GM12864 (cell line): Measurements from ENCODE around the gene MEGF6.

Source experiments
- DNase-seq: peaks from one replicate; pipeline ENCODE4 v3.0.0-alpha.2; 2011; ENCODE audit warnings: low read depth
- H3K4me3 ChIP-seq: 2 replicates; pipeline ENCODE4 v1.5.1; 2011; ENCODE audit warnings: mild to moderate bottlenecking, low read depth, low read length, control low read depth
- CTCF ChIP-seq: IDR thresholded peaks from 2 replicates; pipeline ENCODE4 v1.5.1; 2011; ENCODE audit warnings: low read depth, mild to moderate bottlenecking, moderate library complexity, low read length, control low read depth, inconsistent platforms; ENCODE audit errors: missing control alignments

MEGF6 gene

GRCh38 chr1:3499611-3500010 is 111.7 kb downstream of the MEGF6 start:
- DNase-seq, result no peak
- no peak overlapping the region for H3K4me3 ChIP-seq
- TF ChIP-seq CTCF, result no peak

- TF ChIP-seq CTCF, result no peak
- H3K4me3 ChIP-seq, result no peak overlapping the region
- no peak for DNase-seq
Observed at GRCh38 chr1:3498986-3499385, 112.3 kb downstream of the MEGF6 start.

GRCh38 chr1:3498246-3498930 is 112.9 kb downstream of the MEGF6 start:
- TF ChIP-seq CTCF, result no peak
- no peak for DNase-seq
- H3K4me3 ChIP-seq, result no peak overlapping the region

- no peak for DNase-seq
- H3K4me3 ChIP-seq, result no peak overlapping the region
- no peak for TF ChIP-seq CTCF
Observed at GRCh38 chr1:3497521-3497920, 113.8 kb downstream of the MEGF6 start.

- no peak for DNase-seq
- TF ChIP-seq CTCF, result no peak
- no peak overlapping the region for H3K4me3 ChIP-seq
Observed at GRCh38 chr1:3496916-3497315, 114.4 kb downstream of the MEGF6 start.

GRCh38 chr1:3495776-3496745 is 115.2 kb downstream of the MEGF6 start:
- DNase-seq, result no peak
- no peak for TF ChIP-seq CTCF

More at GRCh38 chr1:3495776-3496745, 115.2 kb downstream of the MEGF6 start:
- no peak overlapping the region for H3K4me3 ChIP-seq
